ENCODE results near the gene TLE3. TPM values are rescaled to one million over a fixed set of nuclear protein-coding genes. Genes with fewer than 3 reads are reported as not detected.

Gene TLE3
- total RNA-seq, 4 donors from 2014 or later, result 54.8 to 99.5 (median 57.6) TPM

DNA sequence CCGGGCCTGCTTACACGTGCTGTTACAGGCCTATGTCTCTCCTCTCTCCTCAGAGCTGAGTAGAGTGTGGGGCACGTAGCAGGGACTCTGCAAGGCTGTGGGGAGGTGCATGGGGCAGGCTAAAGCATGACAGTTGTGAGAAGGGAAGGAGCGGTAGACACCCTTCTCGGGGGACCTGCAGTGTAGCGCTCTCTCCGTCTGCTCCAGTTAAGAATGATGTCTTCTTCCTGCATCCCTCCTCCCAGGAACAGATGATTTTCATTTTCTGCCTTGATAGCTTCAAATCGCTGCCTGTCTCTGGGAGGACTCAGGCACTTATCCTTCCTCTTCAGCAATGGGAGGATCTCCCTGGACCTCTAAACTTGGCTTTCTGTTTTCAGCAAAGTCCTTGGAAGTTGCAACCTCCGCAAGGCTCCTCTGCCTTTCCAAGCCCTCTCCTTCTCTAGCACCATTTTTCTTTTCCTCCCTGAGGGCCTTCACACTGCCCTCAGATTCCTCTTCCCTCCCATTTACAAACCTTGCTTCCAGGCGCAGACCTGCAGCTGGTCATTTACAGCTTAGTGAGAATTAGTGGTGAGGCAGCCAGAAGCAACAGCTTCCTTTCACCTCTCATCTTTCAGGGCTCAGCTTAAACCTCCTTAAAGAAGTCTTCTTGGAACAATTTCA lies 23.4 kb upstream of the TLE3 start:
- TF ChIP-seq, protein P1, sequence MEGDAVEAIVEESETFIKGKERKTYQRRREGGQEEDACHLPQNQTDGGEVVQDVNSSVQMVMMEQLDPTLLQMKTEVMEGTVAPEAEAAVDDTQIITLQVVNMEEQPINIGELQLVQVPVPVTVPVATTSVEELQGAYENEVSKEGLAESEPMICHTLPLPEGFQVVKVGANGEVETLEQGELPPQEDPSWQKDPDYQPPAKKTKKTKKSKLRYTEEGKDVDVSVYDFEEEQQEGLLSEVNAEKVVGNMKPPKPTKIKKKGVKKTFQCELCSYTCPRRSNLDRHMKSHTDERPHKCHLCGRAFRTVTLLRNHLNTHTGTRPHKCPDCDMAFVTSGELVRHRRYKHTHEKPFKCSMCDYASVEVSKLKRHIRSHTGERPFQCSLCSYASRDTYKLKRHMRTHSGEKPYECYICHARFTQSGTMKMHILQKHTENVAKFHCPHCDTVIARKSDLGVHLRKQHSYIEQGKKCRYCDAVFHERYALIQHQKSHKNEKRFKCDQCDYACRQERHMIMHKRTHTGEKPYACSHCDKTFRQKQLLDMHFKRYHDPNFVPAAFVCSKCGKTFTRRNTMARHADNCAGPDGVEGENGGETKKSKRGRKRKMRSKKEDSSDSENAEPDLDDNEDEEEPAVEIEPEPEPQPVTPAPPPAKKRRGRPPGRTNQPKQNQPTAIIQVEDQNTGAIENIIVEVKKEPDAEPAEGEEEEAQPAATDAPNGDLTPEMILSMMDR (IDR thresholded peaks at IDR 0.05; ENCODE audit: low read depth), result no peak

DNA sequence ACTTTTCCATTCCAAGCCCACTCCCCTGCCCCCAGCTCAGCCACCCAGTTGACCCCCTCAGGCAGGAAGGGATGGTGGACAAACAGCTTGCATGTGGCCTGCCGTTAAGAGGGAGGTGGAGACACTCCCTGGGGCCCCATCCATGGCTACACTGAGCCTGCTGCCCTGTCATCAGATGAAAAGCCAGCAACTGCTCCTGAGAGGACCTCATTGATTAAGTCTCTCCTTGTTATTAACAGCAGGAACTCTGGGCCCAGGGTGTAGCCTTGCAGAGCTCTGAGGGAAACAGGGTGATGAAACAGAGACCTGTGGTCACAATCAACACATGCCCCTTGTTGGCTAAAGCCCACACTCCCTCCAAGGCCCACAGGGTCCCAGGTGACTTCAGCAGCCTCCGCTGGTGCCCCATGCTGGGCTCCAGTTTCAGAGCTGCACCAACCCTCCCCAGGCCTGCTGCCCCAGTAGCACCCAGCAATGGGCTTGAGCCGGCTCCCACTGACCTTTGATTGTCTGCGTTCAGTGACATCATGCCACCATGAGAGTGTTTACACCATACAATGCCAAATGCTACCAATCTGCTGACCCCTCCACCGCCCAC lies 22.3 kb upstream of the TLE3 start:
- TF ChIP-seq, protein P1 (IDR thresholded peaks at IDR 0.05; ENCODE audit: low read depth), result no peak

DNA sequence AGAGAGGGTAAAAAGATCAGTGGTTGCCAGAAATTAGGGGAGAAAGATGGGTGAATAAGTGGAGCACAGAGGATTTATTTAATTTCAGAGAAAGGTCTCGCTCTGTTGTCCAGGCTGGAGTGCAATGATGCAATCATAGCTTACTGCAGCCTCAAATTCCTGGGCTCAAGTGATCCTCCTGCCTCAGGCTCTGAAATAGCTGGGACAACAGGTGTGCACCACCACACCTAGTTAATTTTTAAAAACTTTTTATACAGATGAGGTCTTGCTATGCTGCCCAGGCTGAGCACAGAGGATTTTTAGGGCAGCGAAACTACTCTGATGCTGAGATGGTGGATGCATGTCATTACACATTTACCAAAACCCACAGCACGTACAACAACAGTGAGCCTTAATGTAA lies 20.9 kb upstream of the TLE3 start:
- TF ChIP-seq, protein P1 (IDR thresholded peaks at IDR 0.05; ENCODE audit: low read depth), result no peak

DNA sequence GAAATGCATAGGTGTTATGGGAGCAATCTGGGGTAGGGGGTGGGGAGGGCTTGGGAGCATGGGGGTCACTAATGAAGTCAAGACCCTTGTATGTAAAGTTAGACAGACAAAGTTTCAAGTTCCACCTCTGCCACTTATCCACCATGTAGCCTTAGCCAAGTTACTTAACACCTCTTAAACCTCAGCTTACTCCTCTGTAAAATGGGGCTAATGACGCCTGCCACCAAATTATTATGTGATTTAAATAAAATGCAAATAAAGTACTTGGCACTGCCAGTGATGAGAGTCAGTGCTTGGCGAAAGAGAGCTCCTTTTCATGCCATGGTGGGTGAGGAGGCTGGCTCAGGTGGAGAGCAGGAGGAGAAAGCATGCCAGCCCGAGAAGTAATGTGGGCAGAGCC lies 18.6 kb upstream of the TLE3 start:
- TF ChIP-seq, protein P1 (IDR thresholded peaks at IDR 0.05; ENCODE audit: low read depth), result no peak

DNA sequence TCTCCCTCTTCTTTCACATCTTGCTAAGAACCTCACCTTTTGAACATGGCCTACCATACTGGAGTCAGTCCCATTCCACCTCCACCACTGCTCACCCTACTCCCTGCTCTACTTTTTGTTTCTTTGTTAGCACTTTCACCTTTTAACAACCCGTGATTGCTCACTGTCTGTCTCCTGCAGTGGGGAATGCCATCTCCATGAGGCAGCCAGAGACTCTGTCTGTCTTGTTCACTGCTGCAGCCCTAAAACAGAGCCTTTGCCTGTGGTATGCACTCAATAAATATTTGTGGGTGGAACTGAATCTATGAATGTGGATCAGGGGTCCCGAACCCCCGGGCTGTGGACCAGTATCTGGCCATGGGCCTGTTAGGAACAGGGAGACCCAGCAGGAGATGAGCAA lies 16.5 kb upstream of the TLE3 start:
- TF ChIP-seq, protein P1 (IDR thresholded peaks at IDR 0.05; ENCODE audit: low read depth), result no peak

DNA sequence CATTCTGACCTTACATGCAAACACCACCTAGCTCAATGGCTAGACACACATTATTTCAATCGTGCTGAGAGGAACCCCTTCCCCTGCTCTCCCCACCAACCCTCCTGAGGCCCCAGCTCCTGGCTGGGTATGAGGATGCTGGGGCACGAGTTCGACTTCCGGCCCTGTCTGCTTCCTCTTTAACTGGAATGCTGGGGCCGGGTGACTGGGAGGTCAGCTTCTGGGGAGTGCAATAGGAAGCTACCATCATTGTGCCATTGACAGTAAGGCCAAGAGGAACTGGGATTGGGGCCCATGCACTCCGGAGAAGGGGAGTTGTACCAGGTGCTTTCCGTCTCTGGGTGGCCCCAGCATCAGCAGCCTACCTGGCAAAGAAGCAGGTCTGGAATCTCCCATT lies 15.6 kb upstream of the TLE3 start:
- TF ChIP-seq, protein P1 (IDR thresholded peaks at IDR 0.05; ENCODE audit: low read depth), result no peak

DNA sequence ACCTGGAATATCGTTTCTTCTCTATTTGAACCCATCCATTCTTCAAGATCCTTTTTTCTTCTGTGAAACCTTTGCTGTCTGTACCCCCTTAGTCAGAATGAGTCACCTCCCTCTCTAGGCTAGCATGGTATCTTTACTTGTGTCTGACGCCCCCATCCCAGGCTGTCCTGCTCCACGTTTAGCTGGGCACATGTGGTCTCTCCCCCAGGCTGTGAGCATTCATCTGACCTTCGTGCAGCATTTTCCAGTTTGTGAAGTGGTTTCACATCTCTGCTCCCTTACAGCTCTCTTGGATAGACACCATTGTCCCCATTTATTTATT lies 14.3 kb upstream of the TLE3 start:
- TF ChIP-seq, protein P1 (IDR thresholded peaks at IDR 0.05; ENCODE audit: low read depth), result no peak

Data from subcutaneous adipose tissue (tissue), 4 donors.